OCI-LY1 (cell line): ENCODE measurements around the gene ABCA4.

Experiments
- H2AFZ ChIP-seq: fragments of 200-600 bp; sonication (generic), shearing (Covaris generic); 2 replicates; pipeline ENCODE4 v1.6.0; 2014; ENCODE audit warnings: antibody characterized with exemption, mild to moderate bottlenecking, low read length
- H3F3A ChIP-seq: fragments of 200-600 bp; sonication (generic), shearing (Covaris generic); 2 replicates; pipeline ENCODE4 v1.6.0; 2014; ENCODE audit warnings: mild to moderate bottlenecking, antibody characterized with exemption, low read length, moderate library complexity; ENCODE audit not compliant: insufficient read depth
- H3K27ac ChIP-seq: fragments of 200-600 bp; sonication (generic); 2 replicates; pipeline ENCODE4 v1.5.1; 2014; ENCODE audit warnings: low read length, mixed run types, mild to moderate bottlenecking, low read depth; ENCODE audit not compliant: poor library complexity, severe bottlenecking
- H3K27me3 ChIP-seq: fragments of 200-600 bp; sonication (generic); 2 replicates; pipeline ENCODE4 v1.6.0; 2014; ENCODE audit warnings: antibody characterized with exemption, mild to moderate bottlenecking, low read length, moderate library complexity; ENCODE audit not compliant: insufficient read depth
- H3K36me3 ChIP-seq: fragments of 200-600 bp; sonication (generic); 2 replicates; pipeline ENCODE4 v1.6.1; 2014; ENCODE audit warnings: mild to moderate bottlenecking, antibody characterized with exemption, low read length, moderate library complexity, mixed read lengths; ENCODE audit not compliant: insufficient read depth
- H3K4me1 ChIP-seq: fragments of 200-600 bp; sonication (generic); 2 replicates; pipeline ENCODE4 v1.5.1; 2014; ENCODE audit warnings: mild to moderate bottlenecking, low read length, moderate library complexity; ENCODE audit not compliant: insufficient read depth, severe bottlenecking
- H3K4me2 ChIP-seq: fragments of 200-600 bp; sonication (generic), shearing (Covaris generic); 2 replicates; pipeline ENCODE4 v1.6.1; 2014; ENCODE audit warnings: low read length
- H3K4me3 ChIP-seq: fragments of 200-600 bp; sonication (generic); 2 replicates; pipeline ENCODE4 v1.5.1; 2014; ENCODE audit warnings: low read length, low read depth, mild to moderate bottlenecking, mixed read lengths; ENCODE audit not compliant: poor library complexity, severe bottlenecking
- H3K79me2 ChIP-seq: fragments of 200-600 bp; shearing (Covaris generic); 2 replicates; pipeline ENCODE4 v1.6.1; 2016; ENCODE audit warnings: mixed run types, low read length, mixed read lengths; ENCODE audit not compliant: insufficient read depth
- H3K9ac ChIP-seq: fragments of 200-600 bp; sonication (generic), shearing (Covaris generic); 2 replicates; pipeline ENCODE4 v1.6.1; 2014; ENCODE audit warnings: mild to moderate bottlenecking, low read length, mixed read lengths
- H3K9me2 ChIP-seq: fragments of 200-600 bp; sonication (generic), shearing (Covaris generic); 2 replicates; pipeline ENCODE4 v1.6.1; 2014; ENCODE audit warnings: low read depth, mild to moderate bottlenecking, low read length, mixed read lengths
- H3K9me3 ChIP-seq: fragments of 200-600 bp; shearing (Covaris generic); 2 replicates; pipeline ENCODE4 v1.6.1; 2014; ENCODE audit warnings: low read length, mixed read lengths
- H4K20me1 ChIP-seq: fragments of 200-600 bp; sonication (generic), shearing (Covaris generic); 2 replicates; pipeline ENCODE4 v1.6.0; 2016; ENCODE audit warnings: mild to moderate bottlenecking, low read length; ENCODE audit not compliant: insufficient read depth
- EZH2 ChIP-seq: fragments of 200-600 bp; sonication (generic), shearing (Covaris generic); IDR thresholded peaks from 2 replicates; pipeline ENCODE4 v1.8.0; 2017; ENCODE audit warnings: borderline replicate concordance, mixed run types, mild to moderate bottlenecking, antibody characterized with exemption, low read length, moderate library complexity, mixed read lengths
- TF ChIP-seq, protein P1 (sequence below): fragments of 200-600 bp; sonication (generic), shearing (Covaris generic); IDR thresholded peaks from 2 replicates; pipeline ENCODE4 v1.5.1; 2017; ENCODE audit warnings: mild to moderate bottlenecking, antibody characterized with exemption, low read length, moderate library complexity, mixed read lengths

Gene ABCA4

DNA sequence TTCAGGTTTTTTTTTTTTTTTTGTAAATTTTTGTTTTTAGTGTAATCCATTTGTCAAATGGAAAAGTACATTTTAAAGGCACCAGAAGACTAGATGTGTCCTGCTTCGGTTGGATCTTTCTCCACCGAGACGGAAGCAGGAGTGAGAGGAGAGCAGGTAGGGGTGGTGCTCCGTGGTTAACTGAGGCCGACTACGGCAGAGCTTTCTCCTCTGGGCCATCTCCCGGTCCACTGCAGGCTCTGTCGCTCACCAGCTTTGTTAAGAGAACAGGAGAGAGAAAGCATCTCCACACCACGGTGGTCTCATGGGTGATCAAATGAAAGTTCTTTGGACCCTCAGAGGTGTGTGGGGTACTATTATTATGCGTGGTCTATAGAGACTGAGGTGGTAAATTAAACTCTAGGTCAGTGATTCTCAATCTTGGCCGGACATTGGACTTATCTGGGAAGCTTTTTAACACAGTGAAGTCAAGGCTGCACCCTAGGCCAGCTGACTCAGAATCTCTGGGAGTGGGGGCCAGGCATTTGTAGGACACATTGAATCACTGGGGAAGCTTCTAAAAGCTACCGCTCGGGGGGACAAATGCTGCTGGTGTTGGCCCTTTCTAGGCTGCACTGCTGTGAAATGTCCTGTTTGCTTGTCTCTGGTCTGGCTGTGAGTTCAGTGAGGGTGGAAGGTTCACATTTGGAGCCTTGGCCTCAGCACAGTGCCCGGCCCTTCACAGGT lies 25.0 kb downstream of the ABCA4 start:
- H3K9me3 ChIP-seq = no peaks in the 10 kb centered on the region
- no peak overlapping the region for H3K9ac ChIP-seq
- H3K4me3 ChIP-seq = no peak overlapping the region
- TF ChIP-seq, protein P1, sequence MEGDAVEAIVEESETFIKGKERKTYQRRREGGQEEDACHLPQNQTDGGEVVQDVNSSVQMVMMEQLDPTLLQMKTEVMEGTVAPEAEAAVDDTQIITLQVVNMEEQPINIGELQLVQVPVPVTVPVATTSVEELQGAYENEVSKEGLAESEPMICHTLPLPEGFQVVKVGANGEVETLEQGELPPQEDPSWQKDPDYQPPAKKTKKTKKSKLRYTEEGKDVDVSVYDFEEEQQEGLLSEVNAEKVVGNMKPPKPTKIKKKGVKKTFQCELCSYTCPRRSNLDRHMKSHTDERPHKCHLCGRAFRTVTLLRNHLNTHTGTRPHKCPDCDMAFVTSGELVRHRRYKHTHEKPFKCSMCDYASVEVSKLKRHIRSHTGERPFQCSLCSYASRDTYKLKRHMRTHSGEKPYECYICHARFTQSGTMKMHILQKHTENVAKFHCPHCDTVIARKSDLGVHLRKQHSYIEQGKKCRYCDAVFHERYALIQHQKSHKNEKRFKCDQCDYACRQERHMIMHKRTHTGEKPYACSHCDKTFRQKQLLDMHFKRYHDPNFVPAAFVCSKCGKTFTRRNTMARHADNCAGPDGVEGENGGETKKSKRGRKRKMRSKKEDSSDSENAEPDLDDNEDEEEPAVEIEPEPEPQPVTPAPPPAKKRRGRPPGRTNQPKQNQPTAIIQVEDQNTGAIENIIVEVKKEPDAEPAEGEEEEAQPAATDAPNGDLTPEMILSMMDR = no peak
- TF ChIP-seq EZH2 = no peak
- H3K9me2 ChIP-seq = no peaks in the 10 kb centered on the region
- no peaks in the 10 kb centered on the region for H4K20me1 ChIP-seq
- no peaks in the 10 kb centered on the region for H3K79me2 ChIP-seq
- H3F3A ChIP-seq = no peaks in the 10 kb centered on the region
- no peaks in the 10 kb centered on the region for H3K36me3 ChIP-seq
- no peaks in the 10 kb centered on the region for H3K27me3 ChIP-seq
- no peak overlapping the region for H3K27ac ChIP-seq
- no peaks in the 10 kb centered on the region for H3K4me1 ChIP-seq
- H2AFZ ChIP-seq = no peak overlapping the region
- no peak overlapping the region for H3K4me2 ChIP-seq

DNA sequence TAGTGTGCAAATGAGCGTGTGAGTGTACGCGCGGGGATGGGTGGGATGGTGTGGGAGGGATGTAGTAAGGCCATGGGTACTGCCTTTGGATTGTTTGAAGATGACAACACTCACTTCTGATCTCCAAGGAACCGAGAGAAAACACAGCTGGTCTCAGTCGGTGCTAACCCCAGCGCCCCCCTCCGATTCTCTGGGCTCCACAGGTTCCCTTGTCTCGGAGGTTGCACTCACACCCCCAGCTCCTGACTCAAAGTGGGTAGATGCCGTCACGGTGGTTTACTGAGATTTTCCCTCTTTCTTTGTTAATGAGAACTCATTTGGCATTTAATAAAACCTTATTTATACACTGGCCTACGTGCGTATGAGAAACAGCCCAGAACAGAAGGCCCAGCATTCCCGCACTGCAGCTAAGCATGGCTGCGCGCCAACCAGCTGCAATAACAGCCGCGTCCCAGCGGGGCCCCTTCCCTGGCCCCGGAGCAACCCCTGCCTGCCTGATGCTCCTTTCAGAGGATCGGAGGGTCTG lies 25.8 kb downstream of the ABCA4 start:
- TF ChIP-seq, protein P1 = no peak
- TF ChIP-seq EZH2 = no peak
- no peaks in the 10 kb centered on the region for H3F3A ChIP-seq
- H4K20me1 ChIP-seq = no peaks in the 10 kb centered on the region
- H3K9ac ChIP-seq = no peak overlapping the region
- H3K9me2 ChIP-seq = no peaks in the 10 kb centered on the region
- H3K79me2 ChIP-seq = no peaks in the 10 kb centered on the region
- H2AFZ ChIP-seq = no peak overlapping the region
- H3K4me3 ChIP-seq = no peak overlapping the region
- H3K36me3 ChIP-seq = no peaks in the 10 kb centered on the region
- no peaks in the 10 kb centered on the region for H3K9me3 ChIP-seq
- no peaks in the 10 kb centered on the region for H3K4me1 ChIP-seq
- no peak overlapping the region for H3K27ac ChIP-seq
- no peaks in the 10 kb centered on the region for H3K27me3 ChIP-seq
- no peak overlapping the region for H3K4me2 ChIP-seq

DNA sequence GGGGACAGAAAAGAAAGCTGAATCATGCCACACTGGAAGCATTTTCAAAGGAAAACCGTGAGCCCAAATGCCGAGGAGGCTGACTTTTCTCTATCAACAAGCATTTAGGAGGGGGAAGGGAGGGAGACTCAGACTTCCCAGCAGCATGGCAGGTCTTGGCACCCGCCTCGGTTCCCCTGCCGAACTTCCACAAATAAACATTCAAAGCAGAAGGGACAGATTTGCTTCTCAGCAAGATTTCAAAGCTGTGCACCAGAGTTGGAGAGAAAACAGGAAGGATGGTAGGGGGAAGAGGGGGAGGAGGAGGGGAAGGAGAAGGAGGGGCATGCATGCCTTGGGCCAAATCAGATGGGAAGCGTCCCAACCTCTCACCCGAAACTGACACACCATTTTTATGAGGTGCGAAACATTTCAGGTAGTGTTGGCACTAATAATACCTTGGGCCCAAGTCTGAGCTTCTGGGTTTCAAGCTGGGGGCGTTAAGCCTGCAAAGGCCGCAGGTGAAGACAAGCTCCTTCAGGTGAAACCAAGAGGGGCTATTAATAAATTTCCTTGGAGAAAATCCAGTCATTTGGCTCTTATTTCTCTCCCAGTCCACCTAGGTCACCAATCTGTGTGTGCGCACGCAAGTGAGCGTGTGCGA lies 26.4 kb downstream of the ABCA4 start:
- Histone ChIP-seq H2AFZ (no peak overlapping the region), H4K20me1 (no peaks in the 10 kb centered on the region), H3K4me3 (no peak overlapping the region), H3K36me3 (no peaks in the 10 kb centered on the region), H3K9me3 (no peaks in the 10 kb centered on the region), H3K27ac (no peak overlapping the region), H3K4me2 (no peak overlapping the region), H3K4me1 (no peaks in the 10 kb centered on the region), H3K27me3 (no peaks in the 10 kb centered on the region), H3K9me2 (no peaks in the 10 kb centered on the region), H3K79me2 (no peaks in the 10 kb centered on the region), H3F3A (no peaks in the 10 kb centered on the region), H3K9ac (no peak overlapping the region)
- no peak for TF ChIP-seq EZH2
- TF ChIP-seq, protein P1 = no peak
